Activated CD8-positive, alpha-beta T cell treated with anti-CD3 and anti-CD28 coated beads, Interleukin-2, amount 10 ng/mL, durations not matched to agents 7 days and 5 days (primary cell): ENCODE data around the gene HMX2. TPM values are rescaled to one million over a fixed set of nuclear protein-coding genes. Genes with fewer than 3 reads are reported as not detected.

Experiments
- ATAC-seq: fragments of 150-1000 bp; cut with Tn5 transposase; one replicate; pipeline ENCODE4 v1.10.0; 2021; ENCODE audit warnings: moderate library complexity
- CTCF ChIA-PET: fragments of 350-600 bp; sonication (Branson Sonifier 250); formaldehyde crosslinking; loops from one replicate; lab custom pipeline; 2021; ENCODE audit warnings: antibody characterized with exemption; lab: Charles Lee
- POLR2A ChIA-PET: fragments of 350-600 bp; sonication (Branson Sonifier 250); formaldehyde crosslinking; loops from one replicate; lab custom pipeline; 2021; ENCODE audit warnings: antibody characterized with exemption; lab: Charles Lee
- DNase-seq: peaks from one replicate; pipeline ENCODE4 v3.0.0-alpha.2; 2020
- H3K27ac Mint-ChIP-seq: one replicate; pipeline ENCODE4 v1.8.0; 2021; ENCODE audit warnings: mild to moderate bottlenecking, mixed read lengths
- H3K27me3 Mint-ChIP-seq: one replicate; pipeline ENCODE4 v1.8.0; 2021; ENCODE audit warnings: low read depth, mixed read lengths
- H3K36me3 Mint-ChIP-seq: one replicate; pipeline ENCODE4 v1.8.0; 2021; ENCODE audit warnings: low read depth, mixed read lengths
- H3K4me1 Mint-ChIP-seq: one replicate; pipeline ENCODE4 v1.8.0; 2021; ENCODE audit warnings: low read depth, mixed read lengths
- H3K4me3 Mint-ChIP-seq: one replicate; pipeline ENCODE4 v1.8.0; 2021; ENCODE audit warnings: mild to moderate bottlenecking, mixed read lengths
- H3K9me3 Mint-ChIP-seq: one replicate; pipeline ENCODE4 v1.8.0; 2022; ENCODE audit warnings: mixed read lengths; ENCODE audit not compliant: insufficient read depth
- total RNA-seq, 2 experiments: library from RNA; stranded (reverse); gene quantifications; one replicate each; pipeline ENCODE4 v1.2.3, GENCODE V29; 2021

The HMX2 gene
- total RNA-seq, 2 experiments from 2014 or later = not detected

GRCh38 chr10:123146894-123147634, 872 bp upstream of the HMX2 start:
- peak overlapping the region; percentile 60 for H3K27ac Mint-ChIP-seq
- ChIA-PET CTCF (interaction anchor here (0.9 kb wide), 1 partner anchor 9 kb away, joined by 3 read pairs; no protein-coding TSS in a partner anchor), POLR2A (no interaction called here)
- no peaks in the 10 kb centered on the region for H3K9me3 Mint-ChIP-seq
- DNase-seq (no peak), ATAC-seq (no peak)
- peaks cover 66% of the 10 kb centered on the region for H3K4me1 Mint-ChIP-seq
- H3K4me3 Mint-ChIP-seq = peak overlapping the region; percentile 51
- peaks cover 10% of the 10 kb centered on the region for H3K36me3 Mint-ChIP-seq
- peaks cover 73% of the 10 kb centered on the region for H3K27me3 Mint-ChIP-seq

GRCh38 chr10:123148414-123149161, 652 bp downstream of the HMX2 start:
- Mint-ChIP-seq H3K4me1 (peaks cover 69% of the 10 kb centered on the region), H3K9me3 (peaks cover 3% of the 10 kb centered on the region)

GRCh38 chr10:123149162-123149567, 1.2 kb downstream of the HMX2 start:
- Mint-ChIP-seq H3K4me1 (peaks cover 68% of the 10 kb centered on the region), H3K4me3 (peak overlapping the region; percentile 52), H3K36me3 (peaks cover 11% of the 10 kb centered on the region), H3K27me3 (peaks cover 54% of the 10 kb centered on the region), H3K9me3 (peaks cover 5% of the 10 kb centered on the region), H3K27ac (peak overlapping the region; percentile 7)
- DNase-seq (no peak), ATAC-seq (no peak)
- ChIA-PET CTCF (interaction anchor here (0.9 to 5.4 kb wide), 3 partner anchors 10 to 16 kb away, joined by 4 to 32 read pairs (median 5); no protein-coding TSS in a partner anchor), POLR2A (interaction anchor here (2.5 kb wide), 1 partner anchor 15 kb away, joined by 8 read pairs; no protein-coding TSS in a partner anchor)

More at GRCh38 chr10:123148414-123149161, 652 bp downstream of the HMX2 start:
- ATAC-seq (peak; percentile 10), DNase-seq (no peak)
- H3K27ac Mint-ChIP-seq = peak overlapping the region; percentile 7
- ChIA-PET CTCF (interaction anchor here (1.3 kb wide), 1 partner anchor 11 kb away, joined by 5 read pairs; no protein-coding TSS in a partner anchor), POLR2A (interaction anchor here (2.5 kb wide), 1 partner anchor 14 kb away, joined by 8 read pairs; no protein-coding TSS in a partner anchor)
- peaks cover 60% of the 10 kb centered on the region for H3K27me3 Mint-ChIP-seq
- H3K36me3 Mint-ChIP-seq = peaks cover 12% of the 10 kb centered on the region
- peak overlapping the region; percentile 52 for H3K4me3 Mint-ChIP-seq

- Mint-ChIP-seq H3K36me3 (peaks cover 13% of the 10 kb centered on the region), H3K9me3 (peaks cover 5% of the 10 kb centered on the region), H3K27me3 (peaks cover 49% of the 10 kb centered on the region), H3K4me3 (peak overlapping the region; percentile 62), H3K27ac (no peak overlapping the region), H3K4me1 (peaks cover 63% of the 10 kb centered on the region)
- ChIA-PET POLR2A (interaction anchor here (1.2 to 2.5 kb wide), 2 partner anchors 13 to 15 kb away, joined by 3 to 8 read pairs; no protein-coding TSS in a partner anchor), CTCF (interaction anchor here (0.9 to 5.4 kb wide), 3 partner anchors 10 to 17 kb away, joined by 4 to 32 read pairs (median 5); no protein-coding TSS in a partner anchor)
- DNase-seq (peak; percentile 48), ATAC-seq (no peak)
These were observed 1.8 kb downstream of the HMX2 start for GRCh38 chr10:123149568-123150270.

GRCh38 chr10:123150271-123150985, 2.5 kb downstream of the HMX2 start:
- H3K9me3 Mint-ChIP-seq = peaks cover 5% of the 10 kb centered on the region
- H3K27ac Mint-ChIP-seq = no peak overlapping the region

GRCh38 chr10:123150986-123151736, 3.2 kb downstream of the HMX2 start:
- Mint-ChIP-seq H3K4me3 (peak overlapping the region; percentile 62), H3K4me1 (peaks cover 59% of the 10 kb centered on the region), H3K9me3 (peaks cover 5% of the 10 kb centered on the region), H3K36me3 (peaks cover 28% of the 10 kb centered on the region), H3K27me3 (peaks cover 35% of the 10 kb centered on the region), H3K27ac (no peak overlapping the region)
- ChIA-PET CTCF (interaction anchor here (0.9 to 5.4 kb wide), 4 partner anchors 10 to 91 kb away, joined by 3 to 32 read pairs (median 4); no protein-coding TSS in a partner anchor), POLR2A (interaction anchor here (1.2 to 2.5 kb wide), 3 partner anchors 9 to 17 kb away, joined by 3 to 8 read pairs (median 6); no protein-coding TSS in a partner anchor)
- ATAC-seq (no peak), DNase-seq (no peak)

More at GRCh38 chr10:123150271-123150985, 2.5 kb downstream of the HMX2 start:
- DNase-seq (no peak), ATAC-seq (no peak)
- CTCF ChIA-PET = interaction anchor here (0.9 to 5.4 kb wide), 4 partner anchors 9 to 17 kb away, joined by 3 to 32 read pairs (median 4); no protein-coding TSS in a partner anchor
- POLR2A ChIA-PET = interaction anchor here (1.2 to 2.5 kb wide), 3 partner anchors 10 to 16 kb away, joined by 3 to 8 read pairs (median 6); no protein-coding TSS in a partner anchor
- H3K4me1 Mint-ChIP-seq = peaks cover 59% of the 10 kb centered on the region
- H3K27me3 Mint-ChIP-seq = peaks cover 41% of the 10 kb centered on the region
- peaks cover 20% of the 10 kb centered on the region for H3K36me3 Mint-ChIP-seq
- peak overlapping the region; percentile 62 for H3K4me3 Mint-ChIP-seq

- no peak for DNase-seq
- no peak for ATAC-seq
- Mint-ChIP-seq H3K36me3 (peaks cover 33% of the 10 kb centered on the region), H3K9me3 (peaks cover 5% of the 10 kb centered on the region), H3K27me3 (peaks cover 32% of the 10 kb centered on the region), H3K4me1 (peaks cover 64% of the 10 kb centered on the region), H3K4me3 (peak overlapping the region; percentile 62), H3K27ac (no peak overlapping the region)
- POLR2A ChIA-PET = interaction anchor here (1.9 kb wide), 1 partner anchor 9 kb away, joined by 6 read pairs; no protein-coding TSS in a partner anchor
- CTCF ChIA-PET = interaction anchor here (1.2 to 5.4 kb wide), 3 partner anchors 11 to 90 kb away, joined by 3 to 32 read pairs (median 5); no protein-coding TSS in a partner anchor
These were observed 3.8 kb downstream of the HMX2 start for GRCh38 chr10:123151737-123152135.

- Mint-ChIP-seq H3K4me3 (peak overlapping the region; percentile 96), H3K27ac (peak overlapping the region; percentile 99), H3K4me1 (peaks cover 76% of the 10 kb centered on the region), H3K36me3 (peaks cover 52% of the 10 kb centered on the region), H3K27me3 (peaks cover 22% of the 10 kb centered on the region), H3K9me3 (peaks cover 5% of the 10 kb centered on the region)
- no peak for ATAC-seq
- no peak for DNase-seq
- POLR2A ChIA-PET = interaction anchor here (0.6 to 1.4 kb wide), 17 partner anchors 8 to 199 kb away, joined by 3 to 11 read pairs (median 4); partner anchors contain the start of genes ACADSB, C10orf88 and IKZF5
- CTCF ChIA-PET = interaction anchor here (0.7 to 5.4 kb wide), 7 partner anchors 8 to 173 kb away, joined by 3 to 32 read pairs (median 5); partner anchors contain the start of gene PSTK
These were observed 5.7 kb downstream of the HMX2 start for GRCh38 chr10:123153486-123154091.

- Mint-ChIP-seq H3K9me3 (peaks cover 5% of the 10 kb centered on the region), H3K4me1 (peaks cover 76% of the 10 kb centered on the region), H3K27ac (peak within 1 kb of the TSS; percentile 99), H3K36me3 (peaks cover 54% of the 10 kb centered on the region), H3K27me3 (peaks cover 16% of the 10 kb centered on the region), H3K4me3 (peak within 1 kb of the TSS; percentile 96)
- peak; percentile 98 for DNase-seq
- POLR2A ChIA-PET = interaction anchor here (0.6 to 1.4 kb wide), 16 partner anchors 9 to 145 kb away, joined by 3 to 11 read pairs (median 4); partner anchors contain the start of genes ACADSB and IKZF5
- peak; percentile 96 for ATAC-seq
- CTCF ChIA-PET = interaction anchor here (0.7 to 5.4 kb wide), 7 partner anchors 9 to 174 kb away, joined by 3 to 32 read pairs (median 5); partner anchors contain the start of gene PSTK
These were observed 6.3 kb downstream of the HMX2 start, which contains the start of gene BUB3 for GRCh38 chr10:123154092-123154710. Gene BUB3, plus strand, starts transcription at chr10:123154402. Its CDS starts 516 bp downstream, at chr10:123154918.
